H9 (cell line): ENCODE measurements around the gene DEFB121. TPM values are rescaled to one million over a fixed set of nuclear protein-coding genes. Genes with fewer than 3 reads are reported as not detected.

Experiments used
- DNase-seq: peaks from one replicate; pipeline ENCODE4 v3.0.0-alpha.2; 2017
- H2AFZ ChIP-seq: one replicate; pipeline ENCODE4 v1.6.1; 2013; ENCODE audit warnings: mild to moderate bottlenecking, low read length, control low read depth, moderate library complexity
- H2AK5ac ChIP-seq: 2 replicates; pipeline ENCODE4 v1.6.1; 2013; ENCODE audit warnings: low read length, control low read depth, mixed read lengths; ENCODE audit not compliant: insufficient read length
- H2BK120ac ChIP-seq: one replicate; pipeline ENCODE4 v1.6.1; 2013; ENCODE audit warnings: low read depth, mild to moderate bottlenecking, low read length, control low read depth, inconsistent platforms; ENCODE audit not compliant: poor library complexity, severe bottlenecking
- H2BK12ac ChIP-seq: 2 replicates; pipeline ENCODE4 v1.6.1; 2013; ENCODE audit warnings: low read length, control low read depth, mixed read lengths, low read depth; ENCODE audit not compliant: insufficient read length
- H2BK15ac ChIP-seq: 2 replicates; pipeline ENCODE4 v1.6.1; 2013; ENCODE audit warnings: low read depth, low read length, control low read depth
- H2BK20ac ChIP-seq: one replicate; pipeline ENCODE4 v1.6.1; 2013; ENCODE audit warnings: low read depth, mild to moderate bottlenecking, low read length, control low read depth, inconsistent platforms; ENCODE audit not compliant: poor library complexity, severe bottlenecking
- H2BK5ac ChIP-seq: 2 replicates; pipeline ENCODE4 v1.6.1; 2013; ENCODE audit warnings: low read length, control low read depth, mixed read lengths; ENCODE audit not compliant: insufficient read length
- H3K14ac ChIP-seq: 2 replicates; pipeline ENCODE4 v1.6.1; 2013; ENCODE audit warnings: low read length, control low read depth; ENCODE audit not compliant: insufficient read depth
- H3K18ac ChIP-seq: 2 replicates; pipeline ENCODE4 v1.6.1; 2013; ENCODE audit warnings: low read depth, mild to moderate bottlenecking, mixed read lengths, low read length, control low read depth; ENCODE audit not compliant: insufficient read length
- H3K23ac ChIP-seq: 2 replicates; pipeline ENCODE4 v1.6.1; 2013; ENCODE audit warnings: low read length, control low read depth, mixed read lengths, low read depth; ENCODE audit not compliant: insufficient read length
- H3K23me2 ChIP-seq: 2 replicates; pipeline ENCODE4 v1.6.1; 2013; ENCODE audit warnings: low read depth, mild to moderate bottlenecking, mixed read lengths, low read length, control low read depth; ENCODE audit not compliant: insufficient read length, poor library complexity, severe bottlenecking
- H3K27ac ChIP-seq: 2 replicates; pipeline ENCODE4 v1.5.1; 2013; ENCODE audit warnings: low read length, control low read depth, mixed read lengths, low read depth; ENCODE audit not compliant: insufficient read length
- H3K27me3 ChIP-seq: 2 replicates; pipeline ENCODE4 v1.6.1; 2013; ENCODE audit warnings: low read length, control low read depth, inconsistent platforms; ENCODE audit not compliant: insufficient read depth
- H3K4ac ChIP-seq: 2 replicates; pipeline ENCODE4 v1.6.1; 2013; ENCODE audit warnings: low read depth, mild to moderate bottlenecking, control low read depth, inconsistent platforms, low read length, moderate library complexity
- H3K4me1 ChIP-seq: 2 replicates; pipeline ENCODE4 v1.6.1; 2013; ENCODE audit warnings: low read length, control low read depth, inconsistent platforms; ENCODE audit not compliant: insufficient read depth
- H3K4me2 ChIP-seq: 2 replicates; pipeline ENCODE4 v1.6.1; 2013; ENCODE audit warnings: low read length, control low read depth, mixed read lengths; ENCODE audit not compliant: insufficient read length, insufficient read depth
- H3K56ac ChIP-seq: 2 replicates; pipeline ENCODE4 v1.6.1; 2013; ENCODE audit warnings: low read depth, mild to moderate bottlenecking, mixed read lengths, low read length, control low read depth; ENCODE audit not compliant: insufficient read length
- H3K79me1 ChIP-seq: 2 replicates; pipeline ENCODE4 v1.6.1; 2013; ENCODE audit warnings: low read depth, mild to moderate bottlenecking, moderate library complexity, low read length, control low read depth, inconsistent platforms; ENCODE audit not compliant: insufficient read depth, poor library complexity, severe bottlenecking
- H3K79me2 ChIP-seq: 2 replicates; pipeline ENCODE4 v1.6.1; 2013; ENCODE audit warnings: low read length, control low read depth, inconsistent platforms; ENCODE audit not compliant: insufficient read depth
- H3K9ac ChIP-seq: 2 replicates; pipeline ENCODE4 v1.6.1; 2013; ENCODE audit warnings: low read length, control low read depth, mixed read lengths; ENCODE audit not compliant: insufficient read length; ENCODE audit errors: extremely low read depth
- H3K9me3 ChIP-seq: one replicate; pipeline ENCODE4 v1.6.1; 2013; ENCODE audit warnings: low read depth, low read length, inconsistent platforms; ENCODE audit not compliant: control insufficient read depth
- H3T11ph ChIP-seq: one replicate; pipeline ENCODE4 v1.6.1; 2013; ENCODE audit warnings: mild to moderate bottlenecking, low read length, control low read depth, inconsistent platforms
- H4K20me1 ChIP-seq: one replicate; pipeline ENCODE4 v1.6.1; 2013; ENCODE audit not compliant: control insufficient read depth, insufficient read length, insufficient read depth
- H4K5ac ChIP-seq: 2 replicates; pipeline ENCODE4 v1.6.1; 2013; ENCODE audit warnings: low read depth, mild to moderate bottlenecking, mixed read lengths, low read length, control low read depth; ENCODE audit not compliant: insufficient read length
- H4K8ac ChIP-seq: replicated peaks from 2 replicates; pipeline ENCODE4 v1.6.1; 2013; ENCODE audit warnings: low read length, control low read depth, mixed read lengths, low read depth; ENCODE audit not compliant: insufficient read length
- H4K91ac ChIP-seq: 2 replicates; pipeline ENCODE4 v1.6.1; 2013; ENCODE audit warnings: low read depth, mild to moderate bottlenecking, moderate library complexity, mixed read lengths, low read length, control low read depth; ENCODE audit not compliant: insufficient read length
- H3K27ac Mint-ChIP-seq, 3 experiments: 2 replicates in 2 of 3; 3 replicates in 1 of 3; pipeline ENCODE4 v1.8.0; 2020 to 2021; ENCODE audit warnings: mixed read lengths in 3 of 3, mild to moderate bottlenecking in 1 of 3, moderate library complexity in 1 of 3
- H3K27me3 Mint-ChIP-seq: 2 replicates; pipeline ENCODE4 v1.8.0; 2021; ENCODE audit warnings: low read depth, mild to moderate bottlenecking, moderate library complexity, mixed read lengths
- H3K36me3 Mint-ChIP-seq, 3 experiments: 2 replicates in 2 of 3; 3 replicates in 1 of 3; pipeline ENCODE4 v1.8.0; 2020 to 2021; ENCODE audit warnings: low read depth in 3 of 3, mixed read lengths in 3 of 3; ENCODE audit not compliant: insufficient read depth in 1 of 3
- H3K4me1 Mint-ChIP-seq, 2 experiments: 2 replicates each; pipeline ENCODE4 v1.8.0; 2020; ENCODE audit warnings: mixed read lengths in 2 of 2
- H3K4me3 Mint-ChIP-seq, 2 experiments: 2 replicates in 1 of 2; 3 replicates in 1 of 2; pipeline ENCODE4 v1.8.0; 2020 to 2021; ENCODE audit warnings: mild to moderate bottlenecking in 2 of 2, mixed read lengths in 2 of 2, moderate library complexity in 1 of 2
- H3K9me3 Mint-ChIP-seq, 2 experiments: 2 replicates in 1 of 2; 3 replicates in 1 of 2; pipeline ENCODE4 v1.8.0; 2020; ENCODE audit warnings: mild to moderate bottlenecking in 2 of 2, mixed read lengths in 2 of 2, moderate library complexity in 1 of 2
- WGBS: extraction: QIAGEN DNeasy Blood & Tissue Kit; methylation state at CpG from one replicate; pipeline ENCODE4 v1.1.7; 2013; ENCODE audit warnings: missing lambda C conversion rate, low lambda C conversion rate, mixed read lengths; ENCODE audit not compliant: insufficient read length; ENCODE audit errors: extremely low coverage; 5-methylcytosine and 5-hydroxymethylcytosine counted together
- total RNA-seq: library from RNA; stranded (reverse); gene quantifications from 2 replicates; pipeline ENCODE4 v1.2.1, GENCODE V29; 2021
- TF ChIP-seq, protein P1 (sequence below): fragments of 200-600 bp; sonication (generic); conservative IDR thresholded peaks from 3 replicates; pipeline ENCODE4 v1.8.0; 2021; ENCODE audit warnings: antibody characterized with exemption, mild to moderate bottlenecking

The DEFB121 gene
- total RNA-seq, 1 experiment from 2014 or later = not detected

DNA sequence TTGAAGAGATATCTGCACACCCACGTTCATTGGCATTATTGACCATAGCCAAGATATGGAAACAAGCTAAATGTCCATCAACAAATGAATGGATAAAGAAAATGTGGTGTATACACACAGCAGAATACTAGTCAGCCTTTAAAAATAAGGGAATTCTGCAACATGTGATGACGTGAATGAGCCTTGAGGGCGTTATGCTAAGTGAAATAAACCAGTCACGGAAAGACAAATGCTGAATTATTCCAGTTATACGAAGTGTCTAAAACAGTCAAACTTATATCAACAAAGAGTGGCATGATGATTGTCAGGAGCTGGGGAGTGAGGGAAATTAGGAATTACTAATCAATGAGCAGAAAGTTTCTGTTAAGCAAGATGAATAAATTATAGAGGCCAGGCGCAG, 8.4 kb upstream of the DEFB121 start:
- Histone ChIP-seq H3K4me2 (no peak overlapping the region), H3K4me1 (no peaks in the 10 kb centered on the region), H3K79me1 (no peaks in the 10 kb centered on the region), H3K18ac (no peak overlapping the region), H2BK20ac (no peak overlapping the region), H2BK12ac (no peak overlapping the region), H4K8ac (no peak overlapping the region), H3K9ac (no peak overlapping the region), H3T11ph (no peak overlapping the region), H2BK5ac (no peak overlapping the region), H3K23me2 (no peaks in the 10 kb centered on the region), H3K27me3 (no peaks in the 10 kb centered on the region), H3K79me2 (no peaks in the 10 kb centered on the region), H3K14ac (no peak overlapping the region), H4K20me1 (no peaks in the 10 kb centered on the region), H2AK5ac (no peak overlapping the region), H2AFZ (no peak overlapping the region), H4K91ac (no peak overlapping the region), H3K56ac (no peak overlapping the region), H3K27ac (no peak overlapping the region), H4K5ac (no peak overlapping the region), H2BK120ac (no peak overlapping the region), H3K23ac (no peak overlapping the region), H2BK15ac (no peak overlapping the region), H3K9me3 (peaks cover 84% of the 10 kb centered on the region), H3K4ac (no peak overlapping the region)
- no peak for DNase-seq
- H3K27ac Mint-ChIP-seq = no peak overlapping the region
- peaks cover 9% of the 10 kb centered on the region for H3K27me3 Mint-ChIP-seq
- peaks cover 93 to 97% of the 10 kb centered on the region in 2 experiments for H3K9me3 Mint-ChIP-seq
- no CpG with 5 or more reads among the region's 6 CpGs for WGBS
- no peak overlapping the region for H3K4me3 Mint-ChIP-seq
- no peaks in the 10 kb centered on the region for H3K4me1 Mint-ChIP-seq
- TF ChIP-seq, protein P1, sequence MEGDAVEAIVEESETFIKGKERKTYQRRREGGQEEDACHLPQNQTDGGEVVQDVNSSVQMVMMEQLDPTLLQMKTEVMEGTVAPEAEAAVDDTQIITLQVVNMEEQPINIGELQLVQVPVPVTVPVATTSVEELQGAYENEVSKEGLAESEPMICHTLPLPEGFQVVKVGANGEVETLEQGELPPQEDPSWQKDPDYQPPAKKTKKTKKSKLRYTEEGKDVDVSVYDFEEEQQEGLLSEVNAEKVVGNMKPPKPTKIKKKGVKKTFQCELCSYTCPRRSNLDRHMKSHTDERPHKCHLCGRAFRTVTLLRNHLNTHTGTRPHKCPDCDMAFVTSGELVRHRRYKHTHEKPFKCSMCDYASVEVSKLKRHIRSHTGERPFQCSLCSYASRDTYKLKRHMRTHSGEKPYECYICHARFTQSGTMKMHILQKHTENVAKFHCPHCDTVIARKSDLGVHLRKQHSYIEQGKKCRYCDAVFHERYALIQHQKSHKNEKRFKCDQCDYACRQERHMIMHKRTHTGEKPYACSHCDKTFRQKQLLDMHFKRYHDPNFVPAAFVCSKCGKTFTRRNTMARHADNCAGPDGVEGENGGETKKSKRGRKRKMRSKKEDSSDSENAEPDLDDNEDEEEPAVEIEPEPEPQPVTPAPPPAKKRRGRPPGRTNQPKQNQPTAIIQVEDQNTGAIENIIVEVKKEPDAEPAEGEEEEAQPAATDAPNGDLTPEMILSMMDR = no peak
- H3K36me3 Mint-ChIP-seq = peaks cover 0 to 42% (median 13%) of the 10 kb centered on the region in 3 experiments; a peak in 5 of 7 replicates
